ENCODE data around the gene FKBP1A.

FKBP1A gene

DNA sequence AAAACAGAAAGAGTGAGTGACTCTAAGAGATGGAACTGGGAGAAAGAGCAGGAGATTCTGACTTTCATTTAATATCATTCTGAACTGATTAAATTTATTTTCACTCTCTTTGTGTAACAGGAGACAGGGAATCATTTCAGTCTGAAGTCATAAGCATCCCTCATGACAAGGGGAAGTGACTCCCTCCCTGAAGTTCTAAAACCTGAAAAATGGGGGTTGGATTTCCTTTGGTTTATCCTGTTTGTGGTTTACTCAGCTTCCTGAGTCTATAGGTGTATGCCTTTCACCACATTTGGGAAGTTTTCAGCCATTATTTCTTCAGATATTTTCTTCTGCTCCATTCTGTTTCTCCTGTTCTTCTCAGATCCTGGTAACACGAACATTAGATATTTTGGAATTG lies 3.4 kb upstream of the FKBP1A start:
- Histone ChIP-seq H3K4me1 (ENCODE audit: control insufficient read depth in 1 of 2, insufficient read depth in 1 of 2, low read depth in 1 of 2, low read length in 1 of 2) (peaks cover 57 to 62% of the 10 kb centered on the region in 2 experiments), H3K36me3 (peaks cover 2% of the 10 kb centered on the region), H3K27ac (peak overlapping the region; percentile 39), H3K4me3 (ENCODE audit: low read depth in 1 of 2, low read length in 1 of 2) (no peak overlapping the region), H3K27me3 (no peaks in the 10 kb centered on the region), H3K9me3 (no peaks in the 10 kb centered on the region)
- TF ChIP-seq, protein P1, sequence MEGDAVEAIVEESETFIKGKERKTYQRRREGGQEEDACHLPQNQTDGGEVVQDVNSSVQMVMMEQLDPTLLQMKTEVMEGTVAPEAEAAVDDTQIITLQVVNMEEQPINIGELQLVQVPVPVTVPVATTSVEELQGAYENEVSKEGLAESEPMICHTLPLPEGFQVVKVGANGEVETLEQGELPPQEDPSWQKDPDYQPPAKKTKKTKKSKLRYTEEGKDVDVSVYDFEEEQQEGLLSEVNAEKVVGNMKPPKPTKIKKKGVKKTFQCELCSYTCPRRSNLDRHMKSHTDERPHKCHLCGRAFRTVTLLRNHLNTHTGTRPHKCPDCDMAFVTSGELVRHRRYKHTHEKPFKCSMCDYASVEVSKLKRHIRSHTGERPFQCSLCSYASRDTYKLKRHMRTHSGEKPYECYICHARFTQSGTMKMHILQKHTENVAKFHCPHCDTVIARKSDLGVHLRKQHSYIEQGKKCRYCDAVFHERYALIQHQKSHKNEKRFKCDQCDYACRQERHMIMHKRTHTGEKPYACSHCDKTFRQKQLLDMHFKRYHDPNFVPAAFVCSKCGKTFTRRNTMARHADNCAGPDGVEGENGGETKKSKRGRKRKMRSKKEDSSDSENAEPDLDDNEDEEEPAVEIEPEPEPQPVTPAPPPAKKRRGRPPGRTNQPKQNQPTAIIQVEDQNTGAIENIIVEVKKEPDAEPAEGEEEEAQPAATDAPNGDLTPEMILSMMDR (IDR thresholded peaks at IDR 0.05): no peak

DNA sequence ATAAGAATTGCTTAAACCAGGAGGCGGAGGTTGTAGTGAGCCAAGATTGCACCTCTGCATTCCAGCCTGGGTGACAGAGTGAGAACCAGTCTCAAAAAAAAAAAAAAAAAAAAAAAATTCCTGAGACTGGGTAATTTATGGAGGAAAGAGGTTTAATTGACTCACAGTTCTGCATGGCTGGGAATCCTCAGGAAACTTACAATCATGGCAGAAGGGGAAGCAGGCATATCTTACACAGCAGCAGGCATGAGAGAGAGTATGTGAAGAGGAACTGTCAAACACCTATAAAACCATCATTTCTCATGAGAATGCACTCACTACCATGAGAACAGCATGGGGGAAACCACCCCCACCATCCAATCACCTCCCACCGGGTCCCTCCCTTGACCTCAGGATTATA lies 1.8 kb upstream of the FKBP1A start:
- Histone ChIP-seq H3K4me3 (ENCODE audit: low read depth in 1 of 2, low read length in 1 of 2) (no peak overlapping the region), H3K27ac (peak overlapping the region; percentile 96), H3K36me3 (peaks cover 9% of the 10 kb centered on the region), H3K9me3 (no peaks in the 10 kb centered on the region), H3K27me3 (no peaks in the 10 kb centered on the region), H3K4me1 (ENCODE audit: control insufficient read depth in 1 of 2, insufficient read depth in 1 of 2, low read depth in 1 of 2, low read length in 1 of 2) (peaks cover 72 to 74% of the 10 kb centered on the region in 2 experiments)
- TF ChIP-seq, protein P1 (IDR thresholded peaks at IDR 0.05): no peak

DNA sequence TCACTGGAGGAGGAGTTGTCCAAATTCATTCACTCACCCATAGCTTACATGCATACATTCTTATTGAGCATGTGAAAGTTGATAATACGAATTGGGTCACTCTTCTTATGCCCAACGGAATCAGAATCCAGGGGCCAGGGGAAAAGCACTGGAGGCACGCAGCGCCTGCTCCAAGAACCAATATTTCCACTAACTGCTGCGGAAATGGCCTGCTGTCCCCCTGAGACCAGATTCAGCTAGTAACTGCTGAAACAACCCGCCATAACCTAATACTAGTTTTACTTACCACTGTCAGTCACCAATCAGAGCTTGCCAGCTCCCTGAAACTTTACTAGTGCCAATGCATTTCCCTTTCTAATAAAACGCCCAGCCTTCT lies 641 bp upstream of the FKBP1A start:
- peak overlapping the region; percentile 96 for H3K27ac ChIP-seq
- H3K4me1 ChIP-seq (ENCODE audit: control insufficient read depth in 1 of 2, insufficient read depth in 1 of 2, low read depth in 1 of 2, low read length in 1 of 2): peaks cover 84 to 86% of the 10 kb centered on the region in 2 experiments
- H3K9me3 ChIP-seq: no peaks in the 10 kb centered on the region

DNA sequence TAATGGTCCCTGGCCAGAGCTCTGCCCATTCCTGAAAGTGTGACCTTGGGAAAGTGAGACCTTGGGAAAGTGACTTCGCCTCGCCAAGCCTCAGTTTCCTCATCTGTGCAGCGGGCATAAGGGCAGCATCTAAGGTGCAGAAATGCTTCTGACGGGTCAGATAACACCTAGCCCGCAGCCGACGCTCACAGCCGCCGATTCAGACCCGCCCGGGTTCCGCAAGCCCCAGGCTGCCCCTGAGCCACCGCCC lies 486 bp downstream of the FKBP1A start:
- peaks cover 11% of the 10 kb centered on the region for H3K36me3 ChIP-seq
- H3K4me1 ChIP-seq (ENCODE audit: control insufficient read depth in 1 of 2, insufficient read depth in 1 of 2, low read depth in 1 of 2, low read length in 1 of 2): peaks cover 93% of the 10 kb centered on the region in 2 experiments
- peak overlapping the region; percentile 79 to 86 for H3K4me3 ChIP-seq (ENCODE audit: low read depth in 1 of 2, low read length in 1 of 2)
- H3K27ac ChIP-seq: peak overlapping the region; percentile 96
- H3K9me3 ChIP-seq: no peaks in the 10 kb centered on the region
- TF ChIP-seq, protein P1 (IDR thresholded peaks at IDR 0.05): no peak
- no peaks in the 10 kb centered on the region for H3K27me3 ChIP-seq

More for the DNA sequence above, 641 bp upstream of the FKBP1A start:
- H3K27me3 ChIP-seq: no peaks in the 10 kb centered on the region
- TF ChIP-seq, protein P1 (IDR thresholded peaks at IDR 0.05): no peak
- H3K4me3 ChIP-seq (ENCODE audit: low read depth in 1 of 2, low read length in 1 of 2): peak overlapping the region; percentile 79 to 86
- peaks cover 11% of the 10 kb centered on the region for H3K36me3 ChIP-seq

DNA sequence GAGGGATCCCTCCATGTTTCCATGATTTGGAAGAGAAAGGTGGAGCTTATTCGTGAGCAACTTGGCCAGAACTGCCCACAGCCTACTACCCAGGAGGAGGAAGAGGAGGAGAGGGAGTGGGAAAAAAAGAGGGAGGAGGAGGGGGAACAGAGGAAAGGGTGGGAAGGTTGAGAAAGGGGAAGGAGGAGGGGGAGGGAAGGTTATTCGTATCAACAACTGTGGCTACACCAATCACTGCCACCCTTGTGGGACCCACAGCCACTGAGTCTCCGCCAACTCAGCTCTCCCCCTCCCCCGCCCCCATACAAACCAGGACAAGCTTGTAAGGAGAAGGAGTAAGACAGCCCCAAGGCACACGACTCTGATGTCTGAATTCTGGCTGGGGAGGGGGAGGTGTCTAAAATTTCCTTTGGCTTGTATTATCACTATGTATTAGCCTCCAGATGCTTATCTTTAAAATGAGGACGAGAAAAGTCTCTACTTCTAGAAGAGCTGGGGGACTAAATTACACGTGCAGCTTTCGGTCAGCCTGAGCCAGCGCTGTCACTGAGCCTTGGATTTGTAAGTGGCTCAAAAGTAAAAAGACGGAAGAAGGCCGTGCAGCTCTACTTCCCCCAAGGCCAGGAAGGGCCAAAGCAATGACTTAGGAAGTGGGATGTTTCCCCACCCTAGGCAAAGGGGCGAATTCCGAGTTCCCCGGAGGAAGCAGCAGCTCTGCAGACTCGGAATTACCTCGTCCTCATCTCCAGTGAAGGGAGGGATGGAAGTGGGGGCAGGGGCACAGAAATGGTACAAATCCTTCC lies 1.0 kb downstream of the FKBP1A start:
- peaks cover 93% of the 10 kb centered on the region in 2 experiments for H3K4me1 ChIP-seq (ENCODE audit: control insufficient read depth in 1 of 2, insufficient read depth in 1 of 2, low read depth in 1 of 2, low read length in 1 of 2)
- TF ChIP-seq, protein P1 (IDR thresholded peaks at IDR 0.05): no peak
- no peaks in the 10 kb centered on the region for H3K9me3 ChIP-seq
- H3K27ac ChIP-seq: peak overlapping the region; percentile 96
- H3K4me3 ChIP-seq (ENCODE audit: low read depth in 1 of 2, low read length in 1 of 2): peak overlapping the region; percentile 79 to 86
- H3K36me3 ChIP-seq: peaks cover 11% of the 10 kb centered on the region
- no peaks in the 10 kb centered on the region for H3K27me3 ChIP-seq

Measured in neutrophil (primary cell).